HG03135 (cell line): ENCODE data around the gene SAMD7.

Experiments used
- ATAC-seq: cut with Tn5 transposase; IDR thresholded peaks from one replicate; pipeline ENCODE4 v1.9.1; 2021; ENCODE audit warnings: mild to moderate bottlenecking, moderate library complexity; ENCODE audit not compliant: unreplicated experiment

The SAMD7 gene

DNA sequence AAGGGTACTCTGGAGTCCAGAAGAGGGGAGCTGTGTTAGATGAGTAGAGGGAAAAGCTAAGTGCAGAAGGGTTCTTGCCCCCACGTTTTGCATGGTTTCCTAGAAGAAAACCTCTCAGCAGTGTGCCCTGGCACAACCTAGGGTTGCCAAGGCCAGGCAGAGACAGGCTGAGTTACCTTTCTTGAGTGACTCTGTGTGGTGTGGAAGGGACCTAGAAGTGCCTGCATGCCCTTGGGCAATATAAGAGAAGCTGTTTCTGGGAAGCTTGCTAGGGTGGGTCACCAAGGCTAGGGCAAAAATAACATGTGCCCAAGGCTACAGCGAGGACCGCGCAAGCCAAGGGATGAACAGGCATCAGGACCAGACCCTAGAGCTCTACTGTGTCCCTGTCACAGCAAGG lies 3.4 kb upstream of the SAMD7 start:
- ATAC-seq, result no peak

DNA sequence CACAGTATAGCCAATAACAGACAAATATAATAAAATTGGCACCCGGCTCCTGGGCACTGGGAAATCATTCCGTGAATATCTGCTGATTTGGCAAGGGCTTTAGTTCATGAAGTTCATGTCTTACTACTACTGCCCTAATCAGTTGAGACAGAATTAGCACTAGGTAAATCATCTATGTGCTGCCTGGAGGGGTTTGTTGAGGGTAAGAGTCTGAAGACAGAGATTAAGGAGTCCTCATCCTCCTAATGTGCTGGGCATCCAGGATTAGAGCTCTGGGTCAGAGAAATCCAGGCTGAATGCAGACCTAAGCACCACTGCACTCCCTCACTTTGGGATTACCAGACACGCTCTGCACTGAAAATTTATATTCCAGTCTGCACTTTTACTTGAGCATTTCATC lies 2.0 kb downstream of the SAMD7 start:
- ATAC-seq, result no peak

DNA sequence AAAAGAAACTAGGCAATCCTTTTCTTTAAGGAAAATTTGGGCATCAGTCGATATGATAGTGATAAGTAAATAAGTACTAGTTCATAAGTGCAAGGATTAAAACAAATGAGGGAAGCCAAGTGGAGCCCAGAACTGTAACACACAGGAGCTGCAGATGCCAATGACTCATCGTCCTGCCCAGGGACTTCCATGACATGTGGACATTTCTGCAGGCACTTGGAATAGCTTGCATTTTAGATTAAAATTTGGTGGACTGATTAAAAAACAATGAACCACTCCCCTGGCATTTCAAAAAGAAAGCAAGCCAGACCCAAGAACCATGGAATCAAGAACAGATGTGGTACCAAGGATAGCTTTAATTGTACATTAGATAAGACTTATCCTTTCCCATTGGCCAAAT lies 2.9 kb downstream of the SAMD7 start:
- no peak for ATAC-seq

DNA sequence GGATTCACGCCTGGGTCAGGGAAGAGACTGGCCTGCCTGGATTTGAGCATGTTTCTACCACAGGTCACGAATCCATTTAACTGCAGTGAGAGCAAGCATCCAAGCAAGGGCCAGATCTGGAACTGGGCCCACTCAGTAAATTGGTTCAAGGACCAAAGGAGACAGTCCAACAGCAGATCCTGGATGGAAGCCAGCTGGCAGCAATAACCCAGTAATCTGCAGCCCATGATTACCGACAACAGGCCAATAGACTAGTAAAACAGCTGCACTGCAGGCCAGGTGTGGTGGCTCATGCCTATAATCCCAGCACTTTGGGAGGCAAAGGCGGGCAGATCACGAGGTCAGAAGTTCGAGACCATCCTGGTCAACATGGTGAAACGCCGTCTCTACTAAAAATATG lies 11.8 kb downstream of the SAMD7 start:
- no peak for ATAC-seq

DNA sequence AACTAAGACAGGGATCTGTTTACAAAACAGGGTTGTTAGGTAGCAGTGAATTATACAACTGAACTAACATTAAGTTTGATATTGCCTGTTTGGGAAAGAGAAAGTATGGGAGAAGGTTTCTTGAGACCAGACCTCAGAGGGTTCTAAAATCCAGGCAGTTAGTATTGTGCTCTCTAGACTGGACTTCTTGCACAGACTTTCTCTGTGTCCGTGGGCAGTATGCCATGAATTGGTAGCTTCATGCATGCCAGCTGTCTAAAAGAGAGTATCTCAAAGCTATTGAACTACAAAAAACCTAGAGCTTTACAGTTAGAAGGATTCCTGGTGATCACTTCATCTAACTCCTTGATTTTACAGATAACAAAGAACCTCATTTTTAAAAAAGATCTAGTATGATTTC lies 12.5 kb downstream of the SAMD7 start:
- ATAC-seq, result no peak

DNA sequence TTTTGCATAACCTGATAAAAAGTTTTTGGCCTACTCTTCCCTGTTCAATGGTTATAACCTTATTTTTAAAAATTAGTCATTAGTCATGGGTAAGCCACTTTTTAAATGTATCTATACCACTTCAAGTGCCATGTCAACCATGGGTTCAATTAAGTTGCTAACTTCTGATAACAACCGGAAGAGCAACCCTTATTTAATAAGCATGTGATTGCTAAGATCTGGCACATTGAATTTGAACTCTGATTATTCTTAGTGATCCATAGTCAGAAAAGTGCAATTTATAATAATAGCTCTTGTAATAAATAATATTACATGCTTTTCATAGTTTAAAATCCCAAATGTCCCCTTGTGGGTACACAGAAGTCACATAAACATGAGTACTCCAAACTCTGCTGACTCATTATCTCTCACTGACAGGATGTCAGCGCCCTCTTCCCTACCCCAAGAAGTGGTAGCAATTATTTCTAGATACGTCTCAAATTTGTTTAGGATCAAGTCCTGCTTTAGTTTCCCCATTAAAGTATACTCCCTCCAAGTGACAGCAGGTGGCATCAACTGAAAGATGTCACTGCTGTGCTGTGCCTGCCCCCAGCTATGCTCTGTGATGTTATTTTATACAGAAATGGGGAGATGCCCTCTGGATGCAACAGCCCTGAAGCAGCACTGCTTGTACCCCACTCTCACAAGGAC lies 18.6 kb downstream of the SAMD7 start:
- ATAC-seq, result no peak

DNA sequence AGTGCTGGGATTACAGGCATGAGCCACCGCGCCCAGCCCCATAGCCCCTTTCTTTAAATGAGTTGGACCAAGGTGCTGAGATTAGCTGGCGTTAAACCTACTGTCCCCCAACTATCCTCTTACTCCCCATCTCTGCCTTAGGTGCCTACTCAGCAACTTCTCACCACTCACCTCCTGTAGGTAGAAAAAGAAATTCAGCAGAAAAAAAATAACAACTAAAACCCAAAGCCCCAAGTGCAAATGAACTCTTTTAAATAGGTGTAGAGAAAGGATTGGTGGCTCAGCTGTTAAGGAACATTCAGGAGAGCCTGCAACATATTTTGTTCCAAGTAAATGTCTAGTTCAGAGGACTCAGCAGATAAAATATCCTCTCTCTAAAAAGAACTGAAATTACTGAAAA lies 19.5 kb downstream of the SAMD7 start:
- ATAC-seq, result no peak

DNA sequence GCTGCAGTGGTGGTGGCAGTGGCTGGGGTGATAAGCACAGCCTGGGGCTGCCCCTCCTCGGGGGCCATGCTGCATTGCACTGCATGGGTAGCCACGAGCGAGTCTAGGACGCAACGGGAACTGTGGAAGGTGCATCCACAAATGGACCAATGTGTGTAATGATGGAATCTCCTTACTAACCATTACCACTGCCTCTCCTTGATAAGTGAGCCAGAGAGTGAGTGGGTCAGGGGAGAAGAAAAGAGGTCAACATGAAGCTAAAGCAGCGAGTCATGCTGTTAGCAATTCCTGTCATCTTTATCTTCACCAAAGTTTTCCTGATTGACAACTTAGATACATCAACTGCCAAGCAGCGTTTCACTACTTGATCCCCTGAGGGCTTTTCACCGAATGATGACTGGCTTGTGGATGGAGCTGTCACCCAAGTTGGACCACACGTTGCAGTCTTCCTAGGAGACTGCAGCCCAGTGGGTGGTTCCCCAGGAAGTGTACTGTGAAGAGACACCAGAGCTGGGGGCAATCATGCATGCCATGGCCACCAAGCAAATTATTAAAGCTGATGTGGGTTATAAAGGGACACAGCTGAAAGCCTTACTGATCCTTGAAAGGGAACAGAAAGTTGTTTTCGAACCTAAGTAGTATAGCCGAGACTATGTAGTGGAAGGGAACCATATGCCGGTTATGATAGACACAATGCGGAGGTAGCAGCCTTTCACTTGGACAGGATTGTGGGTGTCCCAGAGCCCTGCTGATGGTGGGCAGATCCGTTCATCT lies 20.6 kb downstream of the SAMD7 start:
- ATAC-seq, result peak; percentile 93

DNA sequence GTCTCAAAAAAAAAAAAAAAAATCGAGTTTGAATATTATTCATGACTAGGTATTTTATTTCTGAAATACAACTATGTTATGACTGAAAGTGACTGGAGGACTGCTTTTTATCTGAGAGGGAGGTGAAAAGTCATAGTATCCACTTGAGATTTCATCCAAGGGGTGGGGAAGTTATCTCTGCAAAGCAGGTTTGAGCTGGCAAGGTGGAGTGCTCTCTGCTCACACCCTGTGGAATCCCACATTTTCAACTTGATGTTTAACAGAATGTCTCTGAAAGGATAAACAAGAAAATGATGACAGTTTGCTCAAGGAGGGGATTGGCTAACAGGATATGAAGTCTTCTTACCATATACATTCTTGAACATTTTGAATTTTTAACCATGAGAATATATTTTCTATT lies 27.9 kb downstream of the SAMD7 start:
- ATAC-seq, result no peak

DNA sequence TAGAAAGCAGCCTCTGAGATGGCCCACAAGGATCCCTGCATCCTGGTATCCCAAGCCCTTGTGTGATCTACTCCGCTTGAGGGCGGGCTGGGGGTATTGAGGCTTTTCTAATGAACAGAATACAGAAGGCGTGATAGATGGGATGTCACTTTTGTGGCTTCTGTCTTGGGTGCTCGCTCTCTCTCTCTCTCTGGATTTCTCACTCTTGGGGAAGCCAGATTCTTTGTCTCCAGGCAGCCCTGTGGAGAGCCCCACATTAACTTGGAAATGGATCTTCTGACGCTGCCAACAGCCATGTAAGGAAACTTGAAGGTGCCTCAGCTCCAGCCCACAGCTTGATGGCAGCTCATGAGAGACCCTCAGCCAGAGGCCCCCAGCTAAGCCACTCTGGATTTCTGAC lies 28.4 kb downstream of the SAMD7 start:
- no peak for ATAC-seq

DNA sequence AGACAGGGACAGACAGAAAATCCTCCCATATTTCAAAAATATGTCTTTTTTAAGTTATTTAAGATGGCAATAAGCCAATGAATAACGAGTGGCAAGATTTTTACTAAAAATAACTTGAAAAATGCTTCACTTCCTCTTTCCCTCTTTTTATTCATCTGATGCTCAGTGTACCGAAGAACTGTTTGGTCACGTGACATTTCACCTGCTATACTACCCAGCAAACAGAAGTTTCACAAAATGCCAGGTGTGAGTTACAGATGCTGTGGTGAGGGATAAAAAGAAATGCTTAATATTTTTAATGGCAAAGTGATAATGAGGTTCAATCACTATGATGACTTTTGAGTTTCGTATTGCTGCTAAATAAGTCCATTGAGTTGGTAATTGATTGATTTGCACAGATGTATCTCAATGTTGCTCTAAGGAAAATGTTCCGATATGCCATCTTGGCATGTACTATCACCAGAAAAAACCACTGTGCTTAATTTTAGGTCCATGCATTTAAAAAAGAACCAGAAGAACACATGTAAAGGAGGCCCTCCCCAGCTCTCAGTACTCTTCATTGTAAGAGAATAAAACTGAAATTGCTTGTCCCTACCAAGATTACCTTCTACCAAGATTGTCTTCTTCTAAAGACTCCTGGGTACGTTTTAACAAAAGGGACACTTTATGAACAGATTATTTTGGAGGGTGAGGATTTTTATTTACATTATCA lies 29.3 kb downstream of the SAMD7 start:
- ATAC-seq, result peak; percentile 73

DNA sequence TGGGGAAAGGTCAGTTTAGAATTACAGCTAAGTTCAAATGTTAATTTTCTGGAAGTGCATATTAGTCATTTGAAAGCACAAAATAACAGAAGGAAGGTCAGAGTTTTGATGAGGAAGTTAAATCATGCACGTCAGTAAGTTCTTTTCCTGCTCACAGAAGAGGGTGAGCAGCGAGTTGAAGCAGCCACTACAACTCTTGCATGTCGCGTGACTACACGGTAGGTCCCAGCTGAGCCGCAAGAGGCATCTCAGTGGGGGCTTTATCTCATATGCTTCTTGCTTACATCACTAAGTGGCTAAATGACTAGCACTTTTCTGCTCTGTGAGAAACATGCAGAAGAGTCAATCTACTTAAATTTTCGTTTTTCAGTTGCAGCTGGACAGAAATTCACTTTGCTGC lies 33.9 kb downstream of the SAMD7 start:
- peak; percentile 81 for ATAC-seq

DNA sequence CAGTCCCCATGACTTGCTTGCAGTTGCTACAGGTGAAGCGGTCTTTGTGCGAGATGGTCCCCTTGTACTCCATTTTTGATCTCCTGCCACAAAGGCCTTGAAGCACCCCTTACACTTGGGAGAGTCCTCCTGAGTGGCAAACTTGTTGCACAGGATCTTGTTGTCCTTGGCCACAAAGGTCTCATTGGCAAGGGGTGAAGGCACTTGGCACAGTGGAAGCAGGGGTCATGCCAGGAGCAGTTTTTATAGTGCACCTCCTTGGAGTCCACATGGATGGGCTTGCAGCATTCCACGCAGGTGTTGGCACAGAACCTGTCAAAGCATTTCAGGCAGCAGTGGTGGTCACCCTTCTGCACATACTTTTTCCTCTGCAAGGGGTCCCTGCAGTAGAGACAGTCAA lies 35.0 kb downstream of the SAMD7 start:
- ATAC-seq, result no peak

DNA sequence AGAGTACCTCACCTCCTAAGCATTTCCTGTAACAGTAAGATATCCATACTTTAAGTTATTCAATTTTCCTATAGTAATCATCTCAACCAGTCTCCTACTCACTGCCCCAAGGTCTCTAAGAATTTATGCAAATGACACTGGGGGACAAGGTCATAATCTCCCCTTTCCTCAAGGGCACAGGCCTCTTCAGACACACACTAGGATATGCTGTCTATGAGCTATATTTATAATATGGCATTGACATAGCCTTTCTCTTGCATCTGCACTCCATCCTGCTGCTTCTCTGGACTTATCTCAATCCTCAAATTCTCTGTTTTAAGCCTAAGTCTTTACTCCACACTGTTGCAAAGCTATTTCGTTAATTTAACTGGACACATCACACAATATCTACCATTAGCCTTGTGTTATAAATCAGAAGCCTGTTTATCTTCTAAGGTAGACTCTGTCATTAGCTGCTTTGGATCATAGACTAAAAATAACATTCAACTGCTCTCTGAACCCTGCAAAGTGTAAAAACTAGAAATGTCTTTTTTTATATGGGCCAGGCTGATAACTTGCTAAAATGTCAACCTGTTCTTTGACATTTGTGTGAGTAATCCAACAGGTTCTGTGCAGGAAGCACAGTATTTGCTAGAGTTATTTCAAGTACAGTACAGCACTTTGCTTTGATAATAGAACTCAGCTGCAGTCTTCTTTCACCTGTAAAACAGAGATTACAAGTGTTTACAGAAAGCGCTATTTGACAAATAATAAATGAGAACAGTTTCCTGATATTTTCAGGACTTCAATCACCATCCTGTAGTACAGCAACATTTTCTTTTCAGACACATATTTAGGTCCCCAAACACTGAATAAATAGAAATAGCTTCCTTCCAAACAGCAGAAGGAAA lies 37.4 kb downstream of the SAMD7 start:
- ATAC-seq, result no peak

DNA sequence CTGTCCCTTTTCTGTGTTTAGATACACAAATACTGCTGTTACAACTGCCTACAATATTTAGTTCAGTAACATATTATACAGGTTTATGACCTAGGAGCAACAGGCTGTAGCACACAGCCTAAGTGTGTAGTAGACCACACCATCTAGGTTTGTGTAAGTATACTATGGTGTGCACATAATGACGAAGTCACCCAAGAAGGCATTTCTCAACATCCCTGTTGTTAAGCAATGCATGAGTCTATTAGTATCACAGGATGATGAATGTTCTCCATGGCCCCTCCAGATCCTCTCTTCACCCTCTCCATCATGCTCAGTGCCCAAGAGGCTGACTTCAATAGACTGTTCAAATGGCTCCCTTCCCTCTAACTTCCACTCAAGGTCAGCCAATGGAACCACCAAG lies 40.7 kb downstream of the SAMD7 start:
- ATAC-seq, result no peak

DNA sequence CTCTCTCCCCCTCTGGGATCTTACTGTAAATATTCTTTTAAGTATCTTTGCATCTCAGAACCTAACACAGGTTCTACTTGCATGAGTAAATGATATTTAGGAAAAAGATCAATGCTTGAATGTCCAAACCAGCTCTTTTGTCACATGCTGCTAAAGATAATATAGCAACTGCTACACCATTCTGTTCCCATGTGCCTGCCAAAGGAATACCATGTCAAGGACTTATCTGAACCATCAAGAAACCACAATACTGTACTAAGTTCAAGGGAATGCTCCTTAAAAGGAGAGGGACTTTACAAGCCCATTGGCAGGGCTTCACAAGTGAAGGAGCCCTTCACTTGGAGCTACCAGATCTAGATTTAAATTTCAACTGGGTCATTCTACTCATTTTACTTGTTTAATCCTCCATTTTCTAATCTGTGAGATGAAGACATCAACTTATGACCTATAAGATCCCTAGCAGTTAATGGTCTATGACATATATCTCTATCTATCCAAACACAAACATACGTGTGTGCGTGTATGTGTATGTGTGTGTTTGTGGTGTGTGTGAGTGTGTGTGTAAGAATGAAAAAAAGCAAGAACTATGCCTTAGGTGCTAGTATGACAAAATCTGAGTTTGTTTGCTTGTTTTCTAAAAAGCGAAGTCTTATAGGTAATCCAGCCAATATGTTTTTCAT lies 42.2 kb downstream of the SAMD7 start:
- no peak for ATAC-seq

DNA sequence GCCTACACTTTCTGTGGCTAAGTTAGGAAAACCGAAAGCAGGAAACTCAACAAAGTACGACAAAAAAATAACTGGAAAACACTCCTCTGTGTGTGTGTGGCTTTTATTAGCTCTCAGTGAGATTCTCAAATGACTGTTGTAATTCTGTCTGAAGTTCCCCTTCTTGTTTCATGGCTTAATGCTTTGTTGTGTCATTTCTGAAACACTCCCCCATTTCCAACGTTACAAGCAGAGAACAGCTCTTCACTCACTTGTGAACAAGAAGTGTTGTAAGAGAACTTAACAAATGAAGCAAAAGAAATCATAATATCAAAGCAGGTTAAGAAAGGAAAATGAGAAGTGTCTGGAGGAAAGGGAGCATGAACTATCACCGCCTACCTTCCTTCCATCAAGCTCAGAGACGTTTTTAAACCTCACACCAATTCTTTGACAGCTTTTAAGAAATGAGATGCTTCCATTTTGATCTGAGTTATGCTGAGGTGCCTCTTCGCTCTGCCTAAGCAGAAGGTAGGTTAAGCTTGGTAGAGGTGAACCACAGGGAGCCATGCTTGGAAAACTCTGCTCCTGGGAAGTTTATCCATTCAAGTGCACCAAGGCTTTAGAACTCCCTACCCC lies 42.9 kb downstream of the SAMD7 start:
- ATAC-seq, result peak; percentile 74

DNA sequence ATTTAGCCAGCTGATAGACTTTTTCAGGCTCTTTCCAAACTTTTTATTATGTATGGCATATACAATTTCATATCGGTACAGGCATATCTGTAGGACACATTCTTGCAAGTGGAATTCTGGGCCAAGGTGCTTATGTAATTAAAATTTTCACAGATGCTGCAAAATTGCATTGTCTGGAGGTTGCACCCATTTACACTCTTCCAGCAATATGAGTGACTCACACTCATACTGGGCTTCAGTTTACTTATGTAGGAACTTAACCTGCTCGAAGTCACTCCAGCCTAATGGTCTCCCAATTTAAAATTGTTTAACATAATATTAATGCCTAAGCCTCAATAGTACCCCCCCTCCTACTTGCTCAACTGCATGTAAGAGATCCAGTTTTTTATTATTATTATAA lies 44.0 kb downstream of the SAMD7 start:
- no peak for ATAC-seq

DNA sequence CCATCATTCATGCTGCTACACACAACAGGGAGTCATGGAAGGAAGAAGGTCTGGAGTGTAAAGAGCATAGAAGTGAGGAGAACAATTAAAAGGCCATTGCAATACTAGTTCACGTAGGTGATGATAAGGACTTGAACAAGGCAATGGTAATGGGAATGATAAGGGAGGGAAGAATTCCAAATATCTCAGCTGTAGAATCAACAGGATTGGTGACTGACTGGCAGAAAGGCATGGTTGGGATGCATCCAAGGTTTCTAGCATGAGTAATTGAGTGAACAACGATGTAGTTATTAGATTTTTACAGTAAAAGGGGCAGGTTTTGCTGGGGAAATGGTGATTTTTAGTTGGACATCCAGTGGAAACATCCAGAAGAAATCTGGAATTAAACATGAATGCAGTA lies 52.8 kb downstream of the SAMD7 start:
- no peak for ATAC-seq
